Keratinocyte (primary cell): ENCODE measurements around the gene RYR2.

Experiments used
- CTCF ChIP-seq, 3 experiments: IDR thresholded peaks in 1 of 3; conservative IDR thresholded peaks in 1 of 3; optimal IDR thresholded peaks in 1 of 3; 2 replicates in 2 of 3; 3 replicates in 1 of 3; pipeline versions ENCODE3 to v1.5.1; 2011; ENCODE audit warnings: low read length in 3 of 3, mild to moderate bottlenecking in 3 of 3, moderate library complexity in 2 of 3, control low read depth in 1 of 3, inconsistent platforms in 1 of 3; ENCODE audit not compliant: insufficient read depth in 2 of 3; ENCODE audit errors: extremely low read depth in 1 of 3
- EZH2 ChIP-seq: IDR thresholded peaks from one replicate; pipeline ENCODE4 v1.6.1; 2012; ENCODE audit warnings: inconsistent platforms, mild to moderate bottlenecking, low read length, moderate library complexity

DNA sequence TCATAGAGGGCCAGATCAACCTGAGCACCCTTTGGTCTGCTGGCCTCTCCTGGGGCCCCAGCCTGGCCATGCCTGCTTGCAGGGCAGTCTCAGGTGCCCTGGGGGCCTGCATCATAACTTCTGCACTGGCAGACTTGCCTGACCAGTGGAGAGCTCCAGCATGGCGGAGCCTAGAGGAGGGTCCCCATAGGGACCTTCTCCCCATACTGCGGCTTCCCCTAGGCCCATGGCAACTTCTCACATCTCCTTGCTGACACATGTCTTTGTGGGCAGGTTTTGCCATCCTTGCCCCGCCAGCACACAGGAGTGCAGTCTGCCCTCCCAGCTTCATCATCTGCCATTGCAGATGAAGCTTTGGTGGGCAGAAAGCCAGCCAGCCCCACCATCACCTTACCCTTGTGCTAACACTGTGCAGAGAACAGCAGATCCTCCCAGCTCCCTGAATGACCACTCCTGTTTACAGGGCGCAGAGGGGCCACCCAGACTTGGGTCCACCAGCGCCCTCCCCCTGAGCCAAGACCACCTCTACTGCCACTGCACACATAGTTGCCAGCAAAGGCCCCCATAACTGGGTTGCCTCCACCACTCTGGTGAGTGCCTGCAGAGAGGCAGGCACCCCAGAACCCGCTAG is 797.0 kb downstream of the RYR2 start:
- no peak for TF ChIP-seq CTCF (optimal IDR thresholded peaks at IDR 0.05 in 1 of 3, IDR thresholded peaks at IDR 0.05 in 1 of 3, conservative IDR thresholded peaks at IDR 0.05 in 1 of 3; ENCODE audit: extremely low read depth in 1 of 3, insufficient read depth in 2 of 3, low read length in 3 of 3)
- no peak for TF ChIP-seq EZH2
